GM23248 (cell line): ENCODE data around the gene HNRNPLL.

Experiments used
- EZH2 ChIP-seq: fragments of 200-600 bp; sonication (generic); IDR thresholded peaks from 2 replicates; pipeline ENCODE4 v1.6.1; 2018; ENCODE audit warnings: antibody characterized with exemption, mild to moderate bottlenecking; ENCODE audit not compliant: insufficient read depth, poor library complexity, severe bottlenecking
- EZH2phosphoT487 ChIP-seq: fragments of 200-600 bp; sonication (generic); IDR thresholded peaks from 2 replicates; pipeline ENCODE4 v1.6.1; 2018; ENCODE audit warnings: antibody characterized with exemption, moderate library complexity, mild to moderate bottlenecking, low read depth; ENCODE audit not compliant: insufficient read depth

GRCh38 chr2:38546064-38546463, 56.7 kb downstream of the HNRNPLL start:
- no peak for TF ChIP-seq EZH2
- TF ChIP-seq EZH2phosphoT487: no peak
